ENCODE data around the gene CELF2.

DNA sequence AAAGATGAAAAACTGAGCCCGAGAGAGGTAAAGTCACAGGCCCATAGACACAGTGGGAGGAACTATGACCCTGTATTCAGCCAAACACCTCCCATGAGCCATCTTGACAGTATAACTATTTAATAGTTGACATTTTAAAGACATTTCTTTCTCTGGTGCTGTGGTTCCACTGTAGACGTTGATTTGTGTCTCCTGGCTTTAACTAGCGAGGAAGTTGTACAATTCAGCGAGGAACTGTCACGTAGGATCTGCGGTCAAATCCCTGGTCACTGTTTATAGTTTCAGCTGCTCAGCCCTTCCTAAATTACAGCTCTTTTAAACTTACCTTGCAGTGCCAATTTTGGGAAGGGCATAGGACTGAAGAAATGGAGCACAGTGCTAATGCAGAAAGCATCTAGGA is 7.1 kb upstream of the CELF2 start:
- TF ChIP-seq EZH2 (IDR thresholded peaks at IDR 0.05; ENCODE audit: borderline replicate concordance) (no peak), CTCF (IDR thresholded peaks at IDR 0.05; ENCODE audit: poor library complexity) (no peak), EZH2phosphoT487 (IDR thresholded peaks at IDR 0.05; ENCODE audit: low read depth, severe bottlenecking, unreplicated experiment) (no peak)

Data from hepatocyte (in vitro differentiated cells).